Cardiac ventricle fibroblast (primary cell): Measurements from ENCODE around the gene CASP6. TPM values are rescaled to one million over a fixed set of nuclear protein-coding genes. Genes with fewer than 3 reads are reported as not detected.

Experiments used
- total RNA-seq: library from RNA; depleted of rRNA; stranded (reverse); fragments of >200 nt; gene quantifications from 2 replicates; pipeline ENCODE4 v1.2.3, GENCODE V29; 2015

CASP6 gene
- 8.4 and 10.7 TPM in 2 replicates for total RNA-seq

GRCh38 chr4:109702950-109703663, at the start of gene CASP6:
Gene CASP6 (minus strand): TSS chr4:109703445. CDS start chr4:109703395, 50 bp downstream.

DNA sequence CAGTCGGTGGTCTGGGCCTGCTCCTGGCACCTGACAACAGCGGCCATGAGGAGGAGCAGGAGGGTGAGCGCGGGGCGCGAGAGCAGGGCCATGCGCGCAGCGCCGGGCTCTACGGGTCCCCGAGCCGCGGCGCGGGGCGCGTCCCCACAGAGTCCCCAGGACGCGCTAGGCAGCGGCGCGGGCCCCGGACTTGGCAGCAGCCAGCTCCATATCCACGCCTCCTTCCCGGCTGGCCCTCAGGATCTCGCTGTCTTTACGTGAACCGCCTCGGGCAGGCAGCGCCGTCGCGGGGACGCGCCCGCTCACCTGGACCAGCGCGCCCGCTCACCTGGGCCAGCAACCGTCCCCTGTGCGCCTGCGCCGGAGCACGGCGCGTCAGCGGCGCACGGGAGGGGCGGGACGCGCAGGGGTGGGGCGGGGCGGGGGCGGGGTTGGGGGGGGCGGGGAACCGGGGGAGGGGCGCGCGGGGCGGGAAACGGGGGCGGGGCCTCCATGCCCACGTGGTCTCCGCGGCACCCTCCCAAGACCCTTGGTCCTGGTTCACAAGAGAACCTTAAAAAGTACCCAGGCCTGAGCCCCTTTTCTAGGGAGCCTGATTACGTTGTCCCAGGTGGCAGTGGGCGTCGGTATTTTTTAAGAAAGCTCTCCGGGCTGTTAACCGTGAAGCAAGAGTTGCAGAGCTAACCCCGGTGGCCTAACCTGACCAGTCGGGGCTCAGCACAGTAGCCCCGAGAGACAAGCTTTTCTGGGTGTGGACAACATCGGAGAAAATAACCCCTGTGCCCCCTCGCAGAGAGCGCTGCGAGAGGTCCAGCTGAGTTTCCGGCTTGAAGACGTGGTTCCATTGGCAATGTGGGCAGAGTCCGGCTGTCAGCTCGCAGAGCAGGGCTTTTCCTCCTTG, 26.7 kb upstream of the CASP6 start, which contains the start of gene PLA2G12A:
PLA2G12A (minus strand) TSS at position 353 of the 901 bp plus-strand sequence; CDS start at position 92, 261 bp downstream.

Other genes with a start within 250 kb of the CASP6 start
- gene MCUB, start 143.2 kb downstream of the CASP6 start, total RNA-seq, result 6.3 and 17.3 TPM in 2 replicates
- gene PLA2G12A, start 26.6 kb upstream of the CASP6 start, total RNA-seq, result 13.9 and 46.2 TPM in 2 replicates
- gene CFI, start 98.6 kb upstream of the CASP6 start, total RNA-seq, result 21.2 and 23.8 TPM in 2 replicates
- 5.2 and 6.2 TPM in 2 replicates for gene GAR1, start 112.3 kb upstream of the CASP6 start, total RNA-seq
- 0.12 TPM in 1 of 2 replicates, not detected in the other for gene RRH, start 124.5 kb upstream of the CASP6 start, total RNA-seq
- not detected in 2 replicates for gene LRIT3, start 144.7 kb upstream of the CASP6 start, total RNA-seq
- not detected in 2 replicates for gene EGF, start 209.4 kb upstream of the CASP6 start, total RNA-seq